ENCODE measurements around the gene TP63. TPM values are rescaled to one million over a fixed set of nuclear protein-coding genes. Genes with fewer than 3 reads are reported as not detected.
"Not testable (repeated sequence)": the region's sequence is repeated elsewhere in the genome, so short reads cannot be mapped to it uniquely, and the experiment has no call there.

The TP63 gene
- polyA plus RNA-seq, 1 experiment, result not detected

- ChIA-PET CTCF (interaction anchor here (0.8 to 1.9 kb wide), 2 partner anchors 13 to 284 kb away, joined by 3 to 6 read pairs; no protein-coding TSS in a partner anchor), POLR2A (interaction anchor here (0.6 kb wide), 1 partner anchor 18 kb away, joined by 3 read pairs; no protein-coding TSS in a partner anchor)
- Histone ChIP-seq H3K9me3 (ENCODE audit: control insufficient read depth, insufficient read depth, low read length) (no peaks in the 10 kb centered on the region), H3K27me3 (ENCODE audit: control insufficient read depth, insufficient read depth, low read length) (no peaks in the 10 kb centered on the region), H3K27ac (ENCODE audit: low read depth, low read length) (no peak overlapping the region), H3K4me3 (ENCODE audit: low read depth, low read length) (no peak overlapping the region)
- DNase-seq (ENCODE audit: low read depth, low spot score), result peak; percentile 82
- TF ChIP-seq CTCF (IDR thresholded peaks at IDR 0.05; ENCODE audit: low read depth, low read length), result no peak
Measured at GRCh38 chr3:189664311-189664710, 33.1 kb downstream of the TP63 start.

GRCh38 chr3:189672346-189672745 is 41.2 kb downstream of the TP63 start:
- CTCF ChIA-PET, result not testable (repeated sequence)

GRCh38 chr3:189673535-189673934 is 42.3 kb downstream of the TP63 start:
- Histone ChIP-seq H3K9me3 (ENCODE audit: control insufficient read depth, insufficient read depth, low read length) (no peaks in the 10 kb centered on the region), H3K27ac (ENCODE audit: low read depth, low read length) (no peak overlapping the region), H3K4me3 (ENCODE audit: low read depth, low read length) (no peak overlapping the region), H3K27me3 (ENCODE audit: control insufficient read depth, insufficient read depth, low read length) (no peaks in the 10 kb centered on the region)
- no peak for DNase-seq (ENCODE audit: low read depth, low spot score)
- no peak for TF ChIP-seq CTCF (IDR thresholded peaks at IDR 0.05; ENCODE audit: low read depth, low read length)
- CTCF ChIA-PET, result no interaction called here
- POLR2A ChIA-PET, result no interaction called here

More at GRCh38 chr3:189672346-189672745, 41.2 kb downstream of the TP63 start:
- POLR2A ChIA-PET; DNase-seq (ENCODE audit: low read depth, low spot score); H3K27ac ChIP-seq (ENCODE audit: low read depth, low read length); H3K9me3 ChIP-seq (ENCODE audit: control insufficient read depth, insufficient read depth, low read length); H3K27me3 ChIP-seq (ENCODE audit: control insufficient read depth, insufficient read depth, low read length); H3K4me3 ChIP-seq (ENCODE audit: low read depth, low read length): not testable (repeated sequence)

- DNase-seq (ENCODE audit: low read depth, low spot score), result no peak
- TF ChIP-seq CTCF (IDR thresholded peaks at IDR 0.05; ENCODE audit: low read depth, low read length), result no peak
- ChIA-PET CTCF (no interaction called here), POLR2A (no interaction called here)
- Histone ChIP-seq H3K9me3 (ENCODE audit: control insufficient read depth, insufficient read depth, low read length) (no peaks in the 10 kb centered on the region), H3K4me3 (ENCODE audit: low read depth, low read length) (no peak overlapping the region), H3K27me3 (ENCODE audit: control insufficient read depth, insufficient read depth, low read length) (no peaks in the 10 kb centered on the region), H3K27ac (ENCODE audit: low read depth, low read length) (no peak overlapping the region)
Measured at GRCh38 chr3:189674249-189674913, 43.2 kb downstream of the TP63 start.

- no peak overlapping the region for H3K27ac ChIP-seq (ENCODE audit: low read depth, low read length)
- TF ChIP-seq CTCF (IDR thresholded peaks at IDR 0.05; ENCODE audit: low read depth, low read length), result no peak
- CTCF ChIA-PET, result no interaction called here
- POLR2A ChIA-PET, result no interaction called here
- no peak overlapping the region for H3K4me3 ChIP-seq (ENCODE audit: low read depth, low read length)
- no peak for DNase-seq (ENCODE audit: low read depth, low spot score)
- no peaks in the 10 kb centered on the region for H3K27me3 ChIP-seq (ENCODE audit: control insufficient read depth, insufficient read depth, low read length)
- no peaks in the 10 kb centered on the region for H3K9me3 ChIP-seq (ENCODE audit: control insufficient read depth, insufficient read depth, low read length)
Measured at GRCh38 chr3:189677667-189678066, 46.5 kb downstream of the TP63 start.

All from AG04450 (cell line).